MCF 10A (cell line): ENCODE results near the gene SLC23A1. TPM values are rescaled to one million over a fixed set of nuclear protein-coding genes. Genes with fewer than 3 reads are reported as not detected.

ENCODE experiments used
- BruUV-seq: library from RNA; stranded (reverse); fragments of 400-500 nt; replicated peaks from 2 replicates; lab custom pipeline; 2021; lab: Mats Ljungman, UMichigan
- CTCF ChIA-PET: fragments of 300-600 bp; sonication (Branson Sonifier 250); formaldehyde crosslinking; extraction: SDS; loops from one replicate; lab custom pipeline; 2021; ENCODE audit warnings: antibody characterized with exemption, inconsistent platforms; lab: Yijun Ruan, JAX
- POLR2A ChIA-PET: fragments of 300-600, 350-650 bp; sonication (Branson Sonifier 250); formaldehyde crosslinking; extraction: SDS; loops from one replicate; lab custom pipeline; 2020; ENCODE audit warnings: antibody characterized with exemption, inconsistent platforms; lab: Yijun Ruan, JAX
- DNase-seq: peaks from one replicate; pipeline ENCODE4 v3.0.0-alpha.2; 2018; ENCODE audit not compliant: unreplicated experiment
- H3K27ac Mint-ChIP-seq: one replicate; pipeline ENCODE4 v1.8.0; 2022; ENCODE audit warnings: mild to moderate bottlenecking, low read depth, mixed read lengths; ENCODE audit not compliant: unreplicated experiment
- H3K27me3 Mint-ChIP-seq: one replicate; pipeline ENCODE4 v1.8.0; 2022; ENCODE audit warnings: mixed read lengths; ENCODE audit not compliant: insufficient read depth, unreplicated experiment
- H3K36me3 Mint-ChIP-seq: one replicate; pipeline ENCODE4 v1.8.0; 2022; ENCODE audit warnings: mild to moderate bottlenecking, moderate library complexity, mixed read lengths; ENCODE audit not compliant: insufficient read depth, unreplicated experiment
- H3K4me1 Mint-ChIP-seq: one replicate; pipeline ENCODE4 v1.8.0; 2022; ENCODE audit warnings: mixed read lengths; ENCODE audit not compliant: insufficient read depth, unreplicated experiment
- H3K4me3 Mint-ChIP-seq: one replicate; pipeline ENCODE4 v1.8.0; 2022; ENCODE audit warnings: mild to moderate bottlenecking, moderate library complexity, mixed read lengths; ENCODE audit not compliant: unreplicated experiment
- H3K9me3 Mint-ChIP-seq: one replicate; pipeline ENCODE4 v1.8.0; 2022; ENCODE audit warnings: mixed read lengths; ENCODE audit not compliant: unreplicated experiment
- intact Hi-C: fragments of 100-400 bp; cut with micrococcal nuclease; formaldehyde crosslinking; loops from 2 replicates; pipeline ENCODE4 v1.14.1; 2022
- total RNA-seq: library from RNA; stranded (reverse); gene quantifications from 2 replicates; pipeline ENCODE4 v1.2.3, GENCODE V29; 2022
- TF ChIP-seq, protein P1 (sequence below): fragments of 200-600 bp; IDR thresholded peaks from one replicate; pipeline ENCODE4 v1.8.0; 2022; ENCODE audit warnings: antibody characterized with exemption, mild to moderate bottlenecking; ENCODE audit not compliant: unreplicated experiment

SLC23A1 gene
- total RNA-seq, 1 experiment from 2014 or later, result not detected

DNA sequence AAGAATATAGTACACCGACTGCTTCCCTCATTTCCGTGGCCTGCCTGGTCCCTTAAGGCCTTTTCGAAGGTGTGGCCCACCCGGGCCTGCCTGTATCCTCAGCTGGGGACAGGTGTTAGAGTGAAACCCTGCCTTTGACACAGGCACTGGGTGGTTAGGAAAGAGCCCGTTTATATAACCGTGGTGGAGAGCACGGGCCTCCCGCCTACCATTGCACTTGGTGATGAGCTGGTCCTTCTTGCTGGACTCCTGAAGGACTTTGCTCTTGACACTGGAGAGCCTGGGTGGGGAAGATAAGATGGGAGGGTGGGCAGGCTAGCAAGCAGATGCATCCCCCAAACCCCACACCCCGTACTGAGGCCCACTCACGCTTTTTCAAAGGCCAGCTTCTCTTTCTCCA is 18.4 kb upstream of the SLC23A1 start:
- intact Hi-C loops, result no loop called here
- BruUV-seq, result no TSS peak
- H3K27me3 Mint-ChIP-seq, result no peaks in the 10 kb centered on the region
- no peak overlapping the region for H3K4me3 Mint-ChIP-seq
- DNase-seq, result no peak
- ChIA-PET CTCF (interaction anchor here (0.9 to 1.4 kb wide), 3 partner anchors 29 to 854 kb away, joined by 3 to 4 read pairs (median 3); no protein-coding TSS in a partner anchor), POLR2A (no interaction called here)
- TF ChIP-seq, protein P1, sequence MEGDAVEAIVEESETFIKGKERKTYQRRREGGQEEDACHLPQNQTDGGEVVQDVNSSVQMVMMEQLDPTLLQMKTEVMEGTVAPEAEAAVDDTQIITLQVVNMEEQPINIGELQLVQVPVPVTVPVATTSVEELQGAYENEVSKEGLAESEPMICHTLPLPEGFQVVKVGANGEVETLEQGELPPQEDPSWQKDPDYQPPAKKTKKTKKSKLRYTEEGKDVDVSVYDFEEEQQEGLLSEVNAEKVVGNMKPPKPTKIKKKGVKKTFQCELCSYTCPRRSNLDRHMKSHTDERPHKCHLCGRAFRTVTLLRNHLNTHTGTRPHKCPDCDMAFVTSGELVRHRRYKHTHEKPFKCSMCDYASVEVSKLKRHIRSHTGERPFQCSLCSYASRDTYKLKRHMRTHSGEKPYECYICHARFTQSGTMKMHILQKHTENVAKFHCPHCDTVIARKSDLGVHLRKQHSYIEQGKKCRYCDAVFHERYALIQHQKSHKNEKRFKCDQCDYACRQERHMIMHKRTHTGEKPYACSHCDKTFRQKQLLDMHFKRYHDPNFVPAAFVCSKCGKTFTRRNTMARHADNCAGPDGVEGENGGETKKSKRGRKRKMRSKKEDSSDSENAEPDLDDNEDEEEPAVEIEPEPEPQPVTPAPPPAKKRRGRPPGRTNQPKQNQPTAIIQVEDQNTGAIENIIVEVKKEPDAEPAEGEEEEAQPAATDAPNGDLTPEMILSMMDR, result no peak
- no peaks in the 10 kb centered on the region for H3K9me3 Mint-ChIP-seq
- H3K4me1 Mint-ChIP-seq, result peaks cover 23% of the 10 kb centered on the region
- peaks cover 36% of the 10 kb centered on the region for H3K36me3 Mint-ChIP-seq
- no peak overlapping the region for H3K27ac Mint-ChIP-seq

DNA sequence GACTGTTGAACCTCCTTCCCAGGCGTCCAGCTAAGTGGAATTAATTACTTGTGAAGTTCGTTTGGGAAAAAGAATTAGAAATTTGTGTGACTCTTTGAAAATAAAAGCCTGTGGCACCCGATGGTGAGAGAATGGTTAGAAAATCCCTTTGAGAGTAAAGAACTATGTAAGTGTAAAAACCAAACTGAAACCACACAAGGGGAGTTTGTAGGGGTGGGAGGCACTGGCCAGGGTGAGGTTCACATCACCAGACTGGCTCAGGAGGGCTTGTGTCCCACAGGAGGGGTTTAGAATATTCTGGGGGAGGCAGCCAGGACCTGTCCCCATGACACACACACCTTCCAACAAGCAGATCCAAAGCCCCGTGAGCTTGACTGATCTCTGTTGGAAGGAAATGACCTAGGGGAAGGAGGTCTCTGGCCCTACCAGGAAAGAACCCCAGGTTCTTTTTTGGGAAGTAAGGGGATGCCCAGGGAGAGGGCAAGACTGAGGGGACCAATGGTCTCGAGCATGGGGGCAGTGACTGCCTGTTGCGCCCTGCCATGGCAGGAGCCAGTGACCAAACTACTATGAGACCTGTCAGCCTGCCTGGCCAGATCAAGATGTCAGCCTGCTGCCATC is 16.5 kb upstream of the SLC23A1 start:
- ChIA-PET POLR2A (interaction anchor here (1.5 kb wide), 1 partner anchor 26 kb away, joined by 3 read pairs; no protein-coding TSS in a partner anchor), CTCF (no interaction called here)
- H3K9me3 Mint-ChIP-seq, result no peaks in the 10 kb centered on the region
- H3K4me1 Mint-ChIP-seq, result peaks cover 21% of the 10 kb centered on the region
- no peak overlapping the region for H3K27ac Mint-ChIP-seq
- no peak overlapping the region for H3K4me3 Mint-ChIP-seq
- intact Hi-C loops, result no loop called here
- no peaks in the 10 kb centered on the region for H3K27me3 Mint-ChIP-seq
- TF ChIP-seq, protein P1, result no peak
- DNase-seq, result no peak
- peaks cover 36% of the 10 kb centered on the region for H3K36me3 Mint-ChIP-seq
- BruUV-seq, result no TSS peak

DNA sequence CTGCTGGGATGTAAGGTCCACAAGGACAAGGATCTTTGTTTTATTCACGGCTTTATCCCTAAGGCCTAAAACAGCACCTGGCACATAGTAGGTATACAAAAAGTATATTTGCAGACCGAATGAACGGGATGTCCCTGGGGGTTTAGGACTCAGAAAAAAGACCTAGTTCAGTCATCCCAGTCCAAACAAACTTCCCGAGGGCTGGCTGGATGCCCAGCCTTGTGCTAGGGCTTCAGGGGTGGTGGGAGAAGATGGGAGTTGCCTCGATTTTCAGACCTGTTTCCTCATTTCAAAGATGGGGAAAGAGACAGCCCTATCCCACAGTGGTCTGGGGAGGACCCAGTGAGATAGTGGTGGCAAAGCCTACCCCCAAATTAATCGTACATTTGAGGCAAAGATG is 14.8 kb upstream of the SLC23A1 start:
- CTCF ChIA-PET, result interaction anchor here (1.1 kb wide), 1 partner anchor 20 kb away, joined by 3 read pairs; no protein-coding TSS in a partner anchor
- BruUV-seq, result no TSS peak
- DNase-seq, result peak; percentile 44
- POLR2A ChIA-PET, result no interaction called here
- H3K9me3 Mint-ChIP-seq, result no peaks in the 10 kb centered on the region
- intact Hi-C loops, result no loop called here
- H3K4me3 Mint-ChIP-seq, result no peak overlapping the region
- H3K4me1 Mint-ChIP-seq, result peaks cover 5% of the 10 kb centered on the region
- no peak overlapping the region for H3K27ac Mint-ChIP-seq
- no peaks in the 10 kb centered on the region for H3K27me3 Mint-ChIP-seq
- H3K36me3 Mint-ChIP-seq, result peaks cover 28% of the 10 kb centered on the region
- TF ChIP-seq, protein P1, result no peak

DNA sequence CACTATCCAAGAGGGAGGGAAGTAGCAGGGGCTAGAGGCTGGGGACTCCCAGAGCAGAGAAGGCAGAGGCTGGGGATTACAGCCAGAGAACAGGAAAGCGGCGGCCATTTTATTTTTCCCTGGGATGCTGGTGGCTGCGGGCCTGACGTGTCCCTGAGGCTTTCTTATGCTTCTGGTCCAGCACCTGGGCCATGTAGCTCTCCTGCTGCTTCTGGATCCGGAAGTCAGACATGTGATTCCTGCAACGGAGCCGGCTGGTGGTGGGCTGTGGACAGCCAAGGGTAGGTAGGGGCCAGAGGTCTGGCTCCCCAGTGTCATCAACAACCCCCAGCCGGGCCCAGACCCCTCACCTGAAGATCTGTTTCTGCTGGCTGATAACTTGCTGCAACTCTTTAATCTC is 13.6 kb upstream of the SLC23A1 start:
- no peaks in the 10 kb centered on the region for H3K27me3 Mint-ChIP-seq
- ChIA-PET POLR2A (interaction anchor here (0.7 kb wide), 1 partner anchor 10 kb away, joined by 3 read pairs; no protein-coding TSS in a partner anchor), CTCF (interaction anchor here (0.7 kb wide), 1 partner anchor 33 kb away, joined by 3 read pairs; no protein-coding TSS in a partner anchor)
- no peak overlapping the region for H3K27ac Mint-ChIP-seq
- no peaks in the 10 kb centered on the region for H3K9me3 Mint-ChIP-seq
- H3K36me3 Mint-ChIP-seq, result peaks cover 24% of the 10 kb centered on the region
- H3K4me1 Mint-ChIP-seq, result peaks cover 4% of the 10 kb centered on the region
- no peak overlapping the region for H3K4me3 Mint-ChIP-seq
- intact Hi-C loops, result no loop called here
- TF ChIP-seq, protein P1, result no peak
- BruUV-seq, result no TSS peak
- no peak for DNase-seq
